ENCODE data around the gene SGMS1. TPM values are rescaled to one million over a fixed set of nuclear protein-coding genes. Genes with fewer than 3 reads are reported as not detected.

The SGMS1 gene
- polyA plus RNA-seq, 1 donor from 2014 or later, result 8.0 TPM

DNA sequence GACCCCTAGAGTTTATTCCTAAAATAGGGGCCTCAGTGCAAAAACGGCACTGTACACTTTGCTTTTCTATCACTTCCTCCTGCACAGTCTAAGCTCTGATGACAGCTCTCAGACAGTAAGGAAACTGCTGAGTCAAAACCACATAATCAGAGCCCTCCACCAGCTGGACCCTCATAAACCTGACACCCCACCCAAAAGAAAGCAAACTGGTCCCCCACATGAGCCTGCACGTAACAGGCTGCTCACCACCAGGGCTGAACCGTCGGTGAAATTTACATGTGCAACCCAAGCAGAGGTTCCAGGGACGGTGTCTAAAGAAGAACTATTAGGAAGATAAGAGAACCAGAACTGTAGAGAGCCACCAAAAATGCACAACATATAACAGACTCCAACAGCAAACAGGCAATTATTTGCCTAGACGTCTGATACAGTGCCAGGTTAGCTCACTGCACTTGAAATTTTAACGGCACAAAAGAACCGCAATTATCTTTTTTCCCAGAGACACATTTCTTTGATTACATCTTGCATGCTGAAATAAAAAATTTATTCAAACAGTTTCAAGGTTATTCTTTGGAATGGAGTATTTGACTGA is 19.6 kb downstream of the SGMS1 start:
- H4K20me1 ChIP-seq (ENCODE audit: insufficient read depth), result no peaks in the 10 kb centered on the region
- H3K79me2 ChIP-seq (replicated peaks; ENCODE audit: insufficient read depth, low read length), result no peaks in the 10 kb centered on the region
- no peak overlapping the region for H3K9ac ChIP-seq (ENCODE audit: low read length)
- no peak overlapping the region for H3K4me2 ChIP-seq (ENCODE audit: low read length)
- H3K36me3 ChIP-seq (ENCODE audit: insufficient read depth, low read length), result no peaks in the 10 kb centered on the region
- no peaks in the 10 kb centered on the region for H3K9me3 ChIP-seq (ENCODE audit: low read length)
- no peak for TF ChIP-seq MXI1 (conservative IDR thresholded peaks at IDR 0.05; ENCODE audit: poor library complexity, severe bottlenecking)
- TF ChIP-seq TAF1 (IDR thresholded peaks at IDR 0.05; ENCODE audit: low read depth), result no peak
- no peak for TF ChIP-seq RAD21 (conservative IDR thresholded peaks at IDR 0.05)
- TF ChIP-seq, protein P1, sequence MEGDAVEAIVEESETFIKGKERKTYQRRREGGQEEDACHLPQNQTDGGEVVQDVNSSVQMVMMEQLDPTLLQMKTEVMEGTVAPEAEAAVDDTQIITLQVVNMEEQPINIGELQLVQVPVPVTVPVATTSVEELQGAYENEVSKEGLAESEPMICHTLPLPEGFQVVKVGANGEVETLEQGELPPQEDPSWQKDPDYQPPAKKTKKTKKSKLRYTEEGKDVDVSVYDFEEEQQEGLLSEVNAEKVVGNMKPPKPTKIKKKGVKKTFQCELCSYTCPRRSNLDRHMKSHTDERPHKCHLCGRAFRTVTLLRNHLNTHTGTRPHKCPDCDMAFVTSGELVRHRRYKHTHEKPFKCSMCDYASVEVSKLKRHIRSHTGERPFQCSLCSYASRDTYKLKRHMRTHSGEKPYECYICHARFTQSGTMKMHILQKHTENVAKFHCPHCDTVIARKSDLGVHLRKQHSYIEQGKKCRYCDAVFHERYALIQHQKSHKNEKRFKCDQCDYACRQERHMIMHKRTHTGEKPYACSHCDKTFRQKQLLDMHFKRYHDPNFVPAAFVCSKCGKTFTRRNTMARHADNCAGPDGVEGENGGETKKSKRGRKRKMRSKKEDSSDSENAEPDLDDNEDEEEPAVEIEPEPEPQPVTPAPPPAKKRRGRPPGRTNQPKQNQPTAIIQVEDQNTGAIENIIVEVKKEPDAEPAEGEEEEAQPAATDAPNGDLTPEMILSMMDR (IDR thresholded peaks at IDR 0.05; ENCODE audit: poor library complexity, severe bottlenecking), result no peak
- TF ChIP-seq EZH2 (IDR thresholded peaks at IDR 0.05; ENCODE audit: borderline replicate concordance, insufficient read depth, low read length, poor library complexity, severe bottlenecking), result no peak
- H2AFZ ChIP-seq (ENCODE audit: low read depth, low read length), result no peak overlapping the region
- H3K9me2 ChIP-seq (ENCODE audit: insufficient read depth, low read length), result no peaks in the 10 kb centered on the region
- no peak overlapping the region for H3K4me3 ChIP-seq (ENCODE audit: low read length)
- no peak overlapping the region for H3K27ac ChIP-seq (ENCODE audit: low read length)
- no peaks in the 10 kb centered on the region for H3F3A ChIP-seq (ENCODE audit: insufficient read depth, low read length, poor library complexity, severe bottlenecking)
- H3K27me3 ChIP-seq (ENCODE audit: insufficient read depth, low read depth, low read length), result no peaks in the 10 kb centered on the region

DNA sequence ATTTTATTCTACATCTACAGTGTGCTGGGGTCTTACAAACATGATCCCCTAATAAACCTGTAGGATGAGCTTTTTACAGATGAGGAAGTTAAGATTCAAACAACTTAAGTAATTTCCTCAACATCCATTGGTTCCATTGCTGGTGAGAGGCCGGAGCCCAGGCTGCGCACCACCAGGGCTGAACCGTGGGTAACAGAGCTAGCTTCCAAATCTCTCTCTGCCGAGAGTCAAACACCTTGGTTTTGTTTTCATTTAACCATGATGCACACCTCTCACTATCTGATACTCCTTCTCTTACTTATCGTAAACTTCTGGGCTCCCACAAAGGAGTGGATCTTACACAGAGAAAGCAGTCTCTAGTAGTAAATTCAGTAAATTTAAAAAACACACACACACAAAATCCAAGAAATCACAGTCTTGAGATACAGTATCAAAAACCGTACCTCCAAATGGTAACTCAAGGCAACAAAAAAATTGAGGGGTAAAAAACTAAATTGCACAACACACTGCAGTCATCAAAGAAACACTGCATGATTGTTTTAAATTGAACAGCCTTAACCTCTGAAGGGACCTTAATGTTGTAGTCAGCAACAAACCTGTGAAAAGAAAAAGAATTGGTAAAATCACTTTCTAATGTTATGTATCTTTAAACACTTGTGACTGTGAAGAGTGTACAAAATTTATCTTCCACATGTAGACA is 20.5 kb downstream of the SGMS1 start:
- no peak overlapping the region for H3K4me3 ChIP-seq (ENCODE audit: low read length)
- no peaks in the 10 kb centered on the region for H3F3A ChIP-seq (ENCODE audit: insufficient read depth, low read length, poor library complexity, severe bottlenecking)
- H2AFZ ChIP-seq (ENCODE audit: low read depth, low read length), result no peak overlapping the region
- no peaks in the 10 kb centered on the region for H3K9me3 ChIP-seq (ENCODE audit: low read length)
- TF ChIP-seq, protein P2, sequence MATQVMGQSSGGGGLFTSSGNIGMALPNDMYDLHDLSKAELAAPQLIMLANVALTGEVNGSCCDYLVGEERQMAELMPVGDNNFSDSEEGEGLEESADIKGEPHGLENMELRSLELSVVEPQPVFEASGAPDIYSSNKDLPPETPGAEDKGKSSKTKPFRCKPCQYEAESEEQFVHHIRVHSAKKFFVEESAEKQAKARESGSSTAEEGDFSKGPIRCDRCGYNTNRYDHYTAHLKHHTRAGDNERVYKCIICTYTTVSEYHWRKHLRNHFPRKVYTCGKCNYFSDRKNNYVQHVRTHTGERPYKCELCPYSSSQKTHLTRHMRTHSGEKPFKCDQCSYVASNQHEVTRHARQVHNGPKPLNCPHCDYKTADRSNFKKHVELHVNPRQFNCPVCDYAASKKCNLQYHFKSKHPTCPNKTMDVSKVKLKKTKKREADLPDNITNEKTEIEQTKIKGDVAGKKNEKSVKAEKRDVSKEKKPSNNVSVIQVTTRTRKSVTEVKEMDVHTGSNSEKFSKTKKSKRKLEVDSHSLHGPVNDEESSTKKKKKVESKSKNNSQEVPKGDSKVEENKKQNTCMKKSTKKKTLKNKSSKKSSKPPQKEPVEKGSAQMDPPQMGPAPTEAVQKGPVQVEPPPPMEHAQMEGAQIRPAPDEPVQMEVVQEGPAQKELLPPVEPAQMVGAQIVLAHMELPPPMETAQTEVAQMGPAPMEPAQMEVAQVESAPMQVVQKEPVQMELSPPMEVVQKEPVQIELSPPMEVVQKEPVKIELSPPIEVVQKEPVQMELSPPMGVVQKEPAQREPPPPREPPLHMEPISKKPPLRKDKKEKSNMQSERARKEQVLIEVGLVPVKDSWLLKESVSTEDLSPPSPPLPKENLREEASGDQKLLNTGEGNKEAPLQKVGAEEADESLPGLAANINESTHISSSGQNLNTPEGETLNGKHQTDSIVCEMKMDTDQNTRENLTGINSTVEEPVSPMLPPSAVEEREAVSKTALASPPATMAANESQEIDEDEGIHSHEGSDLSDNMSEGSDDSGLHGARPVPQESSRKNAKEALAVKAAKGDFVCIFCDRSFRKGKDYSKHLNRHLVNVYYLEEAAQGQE (IDR thresholded peaks at IDR 0.05; ENCODE audit: borderline replicate concordance), result no peak
- TF ChIP-seq EZH2 (IDR thresholded peaks at IDR 0.05; ENCODE audit: borderline replicate concordance, insufficient read depth, low read length, poor library complexity, severe bottlenecking) (no peak), EP300 (conservative IDR thresholded peaks at IDR 0.05; ENCODE audit: poor library complexity, severe bottlenecking) (no peak), TAF1 (IDR thresholded peaks at IDR 0.05; ENCODE audit: low read depth) (no peak), RAD21 (conservative IDR thresholded peaks at IDR 0.05) (no peak), MXI1 (conservative IDR thresholded peaks at IDR 0.05; ENCODE audit: poor library complexity, severe bottlenecking) (no peak), POLR2AphosphoS5 (IDR thresholded peaks at IDR 0.05) (no peak)
- TF ChIP-seq, protein P1 (IDR thresholded peaks at IDR 0.05; ENCODE audit: poor library complexity, severe bottlenecking), result no peak
- no peak overlapping the region for H3K27ac ChIP-seq (ENCODE audit: low read length)
- no peaks in the 10 kb centered on the region for H4K20me1 ChIP-seq (ENCODE audit: insufficient read depth)
- H3K9me2 ChIP-seq (ENCODE audit: insufficient read depth, low read length), result no peaks in the 10 kb centered on the region
- no peaks in the 10 kb centered on the region for H3K27me3 ChIP-seq (ENCODE audit: insufficient read depth, low read depth, low read length)
- H3K36me3 ChIP-seq (ENCODE audit: insufficient read depth, low read length), result no peaks in the 10 kb centered on the region
- H3K4me2 ChIP-seq (ENCODE audit: low read length), result no peak overlapping the region
- H3K9ac ChIP-seq (ENCODE audit: low read length), result no peak overlapping the region
- H3K79me2 ChIP-seq (replicated peaks; ENCODE audit: insufficient read depth, low read length), result no peaks in the 10 kb centered on the region

All from neural cell (in vitro differentiated cells).